ENCODE results near the gene YTHDF1.

The YTHDF1 gene

GRCh38 chr20:63156221-63156671 lies 59.7 kb downstream of the YTHDF1 start:
- Mint-ChIP-seq H3K27me3 (ENCODE audit: low read depth) (no peaks in the 10 kb centered on the region), H3K4me3 (no peak overlapping the region), H3K9me3 (no peaks in the 10 kb centered on the region), H3K27ac (no peak overlapping the region), H3K36me3 (ENCODE audit: low read depth) (no peaks in the 10 kb centered on the region), H3K4me1 (ENCODE audit: low read depth) (no peaks in the 10 kb centered on the region)
- no peak for DNase-seq (ENCODE audit: low spot score)

DNA sequence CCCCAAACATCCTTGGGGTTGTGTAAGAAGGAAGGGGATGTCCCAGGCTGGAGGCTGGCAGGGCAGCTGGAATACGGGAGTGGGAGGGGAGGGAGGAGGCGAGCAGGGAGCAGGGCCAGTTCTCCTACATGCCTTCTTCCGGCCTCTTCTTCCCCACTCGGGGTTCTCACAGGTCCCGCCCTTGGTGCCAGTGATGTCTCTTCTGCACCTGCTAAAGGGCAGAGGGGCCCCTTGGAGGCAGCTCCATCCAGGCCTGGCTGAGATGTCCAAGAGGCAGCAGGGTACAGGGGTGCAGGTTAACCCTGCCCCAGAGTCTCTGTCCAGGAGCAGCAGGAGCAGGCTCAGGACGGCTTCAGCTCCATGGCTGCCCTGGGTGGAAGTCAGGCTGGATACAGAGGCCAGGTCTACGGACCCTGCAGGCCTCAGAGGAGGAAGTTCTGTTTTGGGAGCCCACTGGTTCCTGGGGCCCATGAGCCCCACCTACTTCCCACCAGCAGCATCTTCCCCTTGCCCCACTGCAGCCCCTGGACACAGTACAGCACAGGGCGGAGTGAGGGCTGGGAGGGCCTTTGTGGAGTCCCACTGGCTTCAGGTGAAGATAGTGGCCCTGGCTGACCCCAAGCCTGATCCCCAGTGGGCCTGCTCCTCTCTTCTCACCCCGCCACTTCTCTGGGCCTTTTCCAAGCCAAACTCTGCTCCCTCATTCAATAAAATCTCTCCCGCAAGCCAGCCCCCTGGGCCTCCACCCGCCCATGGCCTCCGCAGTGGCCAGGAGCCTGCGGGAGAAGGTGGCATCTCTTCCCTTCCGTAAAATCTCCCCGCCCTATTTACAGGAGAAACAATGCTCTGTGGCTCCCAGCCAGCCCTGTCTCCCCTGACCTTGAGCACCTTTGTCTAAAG lies 60.4 kb downstream of the YTHDF1 start:
- no peak for DNase-seq (ENCODE audit: low spot score)
- Mint-ChIP-seq H3K27me3 (ENCODE audit: low read depth) (no peaks in the 10 kb centered on the region), H3K4me3 (no peak overlapping the region), H3K9me3 (no peaks in the 10 kb centered on the region), H3K36me3 (ENCODE audit: low read depth) (no peaks in the 10 kb centered on the region), H3K4me1 (ENCODE audit: low read depth) (no peaks in the 10 kb centered on the region), H3K27ac (no peak overlapping the region)

- H3K27me3 Mint-ChIP-seq (ENCODE audit: low read depth), result no peaks in the 10 kb centered on the region
- H3K27ac Mint-ChIP-seq, result no peak overlapping the region
- no peaks in the 10 kb centered on the region for H3K36me3 Mint-ChIP-seq (ENCODE audit: low read depth)
- DNase-seq (ENCODE audit: low spot score), result no peak
- no peak overlapping the region for H3K4me3 Mint-ChIP-seq
- no peaks in the 10 kb centered on the region for H3K4me1 Mint-ChIP-seq (ENCODE audit: low read depth)
- no peaks in the 10 kb centered on the region for H3K9me3 Mint-ChIP-seq
Measured at GRCh38 chr20:63154395-63154794, 61.5 kb downstream of the YTHDF1 start.

DNA sequence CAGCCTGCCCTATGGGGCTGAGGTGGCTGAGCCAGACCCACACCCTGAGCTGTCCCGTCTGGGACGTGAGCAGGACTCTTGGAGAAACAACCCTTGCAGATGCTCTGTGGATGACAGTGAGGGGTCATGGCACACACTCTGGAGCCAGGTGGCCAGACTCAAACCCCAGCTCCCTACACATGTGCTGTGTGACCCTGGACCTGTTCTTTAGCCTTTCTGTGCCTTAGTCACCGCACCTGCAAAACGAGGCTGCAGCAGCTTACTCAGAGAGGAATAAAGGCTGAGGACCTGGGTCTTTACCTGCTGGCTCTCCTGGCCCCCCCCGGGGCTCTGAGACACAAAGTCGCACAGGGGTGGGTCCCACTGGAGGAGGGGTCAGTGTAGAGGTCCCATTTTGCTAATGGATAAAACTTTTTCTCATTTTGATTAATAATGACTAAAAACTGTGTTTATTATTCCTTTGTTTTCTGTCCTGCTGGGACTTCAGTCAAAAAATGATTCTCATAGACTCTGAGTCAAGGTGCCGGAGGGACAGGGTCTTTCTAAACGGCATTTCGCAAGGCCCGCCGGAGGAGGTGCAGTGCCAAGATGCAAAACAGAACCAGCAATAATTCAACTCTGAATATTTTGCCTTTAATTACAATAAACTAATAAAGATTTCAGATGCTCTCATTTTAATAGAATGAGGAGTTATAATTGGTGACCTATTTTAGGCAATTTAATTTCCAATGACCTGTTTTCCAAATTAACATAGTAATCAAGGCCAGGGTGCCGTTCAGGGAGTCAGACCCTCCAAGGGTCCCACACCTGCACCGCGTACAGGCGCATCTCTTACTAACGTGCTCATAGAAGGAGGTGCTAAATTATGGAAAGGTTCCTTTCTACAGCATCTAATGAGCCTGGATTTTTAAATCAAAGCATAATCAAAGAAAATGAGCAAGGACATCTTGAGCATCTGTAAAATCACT lies 62.4 kb downstream of the YTHDF1 start:
- H3K4me1 Mint-ChIP-seq (ENCODE audit: low read depth), result no peaks in the 10 kb centered on the region

GRCh38 chr20:63152322-63153253 lies 63.3 kb downstream of the YTHDF1 start:
- H3K4me3 Mint-ChIP-seq, result no peak overlapping the region
- peaks cover 9% of the 10 kb centered on the region for H3K9me3 Mint-ChIP-seq
- no peaks in the 10 kb centered on the region for H3K36me3 Mint-ChIP-seq (ENCODE audit: low read depth)
- no peak for DNase-seq (ENCODE audit: low spot score)
- no peaks in the 10 kb centered on the region for H3K27me3 Mint-ChIP-seq (ENCODE audit: low read depth)
- H3K4me1 Mint-ChIP-seq (ENCODE audit: low read depth), result no peaks in the 10 kb centered on the region
- no peak overlapping the region for H3K27ac Mint-ChIP-seq

More for the DNA sequence above, 62.4 kb downstream of the YTHDF1 start:
- Mint-ChIP-seq H3K9me3 (no peaks in the 10 kb centered on the region), H3K27ac (no peak overlapping the region), H3K36me3 (ENCODE audit: low read depth) (no peaks in the 10 kb centered on the region), H3K27me3 (ENCODE audit: low read depth) (no peaks in the 10 kb centered on the region), H3K4me3 (no peak overlapping the region)
- no peak for DNase-seq (ENCODE audit: low spot score)

GRCh38 chr20:63151554-63152321 lies 64.2 kb downstream of the YTHDF1 start:
- no peak for DNase-seq (ENCODE audit: low spot score)
- Mint-ChIP-seq H3K9me3 (peaks cover 13% of the 10 kb centered on the region), H3K36me3 (ENCODE audit: low read depth) (no peaks in the 10 kb centered on the region), H3K27ac (no peak overlapping the region), H3K27me3 (ENCODE audit: low read depth) (no peaks in the 10 kb centered on the region), H3K4me3 (no peak overlapping the region), H3K4me1 (ENCODE audit: low read depth) (no peaks in the 10 kb centered on the region)

DNA sequence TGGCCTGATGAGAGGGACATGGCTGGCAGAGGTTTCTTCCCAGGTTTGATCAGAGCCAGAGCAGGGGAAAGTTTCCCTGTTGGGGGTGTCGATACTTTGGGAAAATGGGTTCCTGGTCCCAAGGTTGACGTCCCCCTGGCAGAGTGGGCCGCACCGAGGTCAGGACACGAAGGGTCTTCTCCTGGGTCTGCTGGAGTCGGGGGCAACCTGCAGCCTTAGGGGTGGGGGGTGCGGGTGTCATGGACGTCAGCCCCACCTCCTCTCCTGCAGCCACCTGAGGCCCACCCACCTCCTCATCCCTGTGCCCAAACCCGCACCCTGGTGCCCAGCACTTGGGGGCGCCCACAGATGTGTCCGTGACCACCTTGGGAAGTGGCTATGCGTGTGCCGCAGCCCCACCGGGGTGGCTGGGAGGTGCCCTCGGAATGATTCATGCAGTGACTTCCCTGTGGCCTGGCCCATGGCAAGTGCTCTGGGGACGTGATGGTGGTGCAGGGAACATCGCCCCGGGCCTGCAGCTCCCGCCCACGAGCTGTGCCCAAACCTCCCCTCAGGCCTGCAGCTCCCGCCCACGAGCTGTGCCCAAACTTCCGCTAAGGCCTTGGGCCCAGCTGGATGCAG lies 64.9 kb downstream of the YTHDF1 start:
- Mint-ChIP-seq H3K4me1 (ENCODE audit: low read depth) (no peaks in the 10 kb centered on the region), H3K4me3 (no peak overlapping the region), H3K27me3 (ENCODE audit: low read depth) (peaks cover 2% of the 10 kb centered on the region), H3K36me3 (ENCODE audit: low read depth) (no peaks in the 10 kb centered on the region), H3K27ac (no peak overlapping the region), H3K9me3 (peaks cover 13% of the 10 kb centered on the region)
- DNase-seq (ENCODE audit: low spot score), result no peak

GRCh38 chr20:63150391-63150898 lies 65.5 kb downstream of the YTHDF1 start:
- Mint-ChIP-seq H3K4me3 (no peak overlapping the region), H3K4me1 (ENCODE audit: low read depth) (no peaks in the 10 kb centered on the region), H3K36me3 (ENCODE audit: low read depth) (no peaks in the 10 kb centered on the region), H3K9me3 (peaks cover 13% of the 10 kb centered on the region), H3K27me3 (ENCODE audit: low read depth) (peaks cover 3% of the 10 kb centered on the region), H3K27ac (no peak overlapping the region)
- DNase-seq (ENCODE audit: low spot score), result no peak

DNA sequence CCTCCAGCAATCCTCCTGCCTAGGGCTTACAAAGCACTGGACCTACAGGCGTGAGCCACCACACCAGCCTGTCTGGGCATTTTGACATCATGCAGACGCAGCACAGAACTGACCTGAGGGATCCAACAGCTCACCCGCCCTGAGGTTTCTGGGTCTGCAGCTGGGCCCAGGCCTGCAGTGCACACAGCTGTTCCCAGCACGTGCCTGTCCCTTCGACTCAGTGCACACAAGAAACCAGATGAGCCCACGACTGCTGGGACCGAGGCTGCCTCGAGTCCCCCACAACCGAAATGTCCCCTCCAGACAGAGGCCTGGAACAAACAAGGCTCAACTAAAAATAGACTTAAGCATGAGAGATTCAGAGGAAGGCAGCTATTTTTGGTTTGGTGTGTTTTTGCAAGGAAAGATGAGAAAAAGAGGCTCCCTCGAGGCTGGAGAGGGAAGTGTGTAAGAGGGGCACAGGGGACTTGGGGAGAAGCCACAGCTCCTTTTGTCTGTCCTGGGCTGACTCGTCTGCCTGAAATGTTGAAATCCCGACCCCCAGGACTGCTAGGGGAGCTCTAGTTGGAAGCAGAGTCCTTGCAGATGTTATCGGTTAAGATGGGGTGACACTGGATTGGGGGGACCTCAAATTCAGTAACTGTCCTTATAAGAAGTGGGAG lies 66.3 kb downstream of the YTHDF1 start:
- Mint-ChIP-seq H3K27me3 (ENCODE audit: low read depth) (peaks cover 7% of the 10 kb centered on the region), H3K4me1 (ENCODE audit: low read depth) (no peaks in the 10 kb centered on the region), H3K27ac (no peak overlapping the region), H3K4me3 (no peak overlapping the region), H3K36me3 (ENCODE audit: low read depth) (no peaks in the 10 kb centered on the region), H3K9me3 (peaks cover 13% of the 10 kb centered on the region)
- no peak for DNase-seq (ENCODE audit: low spot score)

DNA sequence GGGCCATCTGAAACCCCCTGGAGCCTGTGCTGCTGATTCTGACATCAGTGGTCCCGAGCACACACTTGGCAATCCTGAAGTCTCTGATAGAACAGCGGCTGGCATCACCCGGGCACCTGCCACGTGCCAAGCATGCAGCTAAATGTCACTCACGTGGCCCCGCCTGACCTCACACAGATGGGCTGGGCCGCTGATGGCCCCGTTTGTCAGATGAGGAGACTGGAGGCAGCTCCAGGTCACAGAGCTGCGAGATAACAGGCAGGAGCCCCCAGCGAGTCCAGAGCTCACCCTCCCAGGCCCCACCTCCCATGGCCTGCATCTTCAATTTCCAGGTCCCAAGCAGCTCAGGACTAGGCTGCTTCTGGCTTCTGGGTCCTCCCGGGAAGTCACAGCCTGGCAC lies 67.2 kb downstream of the YTHDF1 start:
- H3K27ac Mint-ChIP-seq, result no peak overlapping the region
- DNase-seq (ENCODE audit: low spot score), result no peak
- no peaks in the 10 kb centered on the region for H3K36me3 Mint-ChIP-seq (ENCODE audit: low read depth)
- peaks cover 13% of the 10 kb centered on the region for H3K9me3 Mint-ChIP-seq
- H3K4me3 Mint-ChIP-seq, result no peak overlapping the region
- H3K4me1 Mint-ChIP-seq (ENCODE audit: low read depth), result no peaks in the 10 kb centered on the region
- H3K27me3 Mint-ChIP-seq (ENCODE audit: low read depth), result peaks cover 7% of the 10 kb centered on the region

GRCh38 chr20:63147532-63147931 lies 68.4 kb downstream of the YTHDF1 start:
- no peak for DNase-seq (ENCODE audit: low spot score)
- Mint-ChIP-seq H3K4me3 (no peak overlapping the region), H3K4me1 (ENCODE audit: low read depth) (no peaks in the 10 kb centered on the region), H3K27me3 (ENCODE audit: low read depth) (peaks cover 7% of the 10 kb centered on the region), H3K9me3 (peaks cover 13% of the 10 kb centered on the region), H3K27ac (no peak overlapping the region), H3K36me3 (ENCODE audit: low read depth) (no peaks in the 10 kb centered on the region)
